GM21737 (cell line): Measurements from ENCODE around the gene TLR9.

Source experiments
- ATAC-seq: cut with Tn5 transposase; IDR thresholded peaks from one replicate; pipeline ENCODE4 v1.9.1; 2021; ENCODE audit warnings: mild to moderate bottlenecking, moderate library complexity; ENCODE audit not compliant: unreplicated experiment

Gene TLR9

DNA sequence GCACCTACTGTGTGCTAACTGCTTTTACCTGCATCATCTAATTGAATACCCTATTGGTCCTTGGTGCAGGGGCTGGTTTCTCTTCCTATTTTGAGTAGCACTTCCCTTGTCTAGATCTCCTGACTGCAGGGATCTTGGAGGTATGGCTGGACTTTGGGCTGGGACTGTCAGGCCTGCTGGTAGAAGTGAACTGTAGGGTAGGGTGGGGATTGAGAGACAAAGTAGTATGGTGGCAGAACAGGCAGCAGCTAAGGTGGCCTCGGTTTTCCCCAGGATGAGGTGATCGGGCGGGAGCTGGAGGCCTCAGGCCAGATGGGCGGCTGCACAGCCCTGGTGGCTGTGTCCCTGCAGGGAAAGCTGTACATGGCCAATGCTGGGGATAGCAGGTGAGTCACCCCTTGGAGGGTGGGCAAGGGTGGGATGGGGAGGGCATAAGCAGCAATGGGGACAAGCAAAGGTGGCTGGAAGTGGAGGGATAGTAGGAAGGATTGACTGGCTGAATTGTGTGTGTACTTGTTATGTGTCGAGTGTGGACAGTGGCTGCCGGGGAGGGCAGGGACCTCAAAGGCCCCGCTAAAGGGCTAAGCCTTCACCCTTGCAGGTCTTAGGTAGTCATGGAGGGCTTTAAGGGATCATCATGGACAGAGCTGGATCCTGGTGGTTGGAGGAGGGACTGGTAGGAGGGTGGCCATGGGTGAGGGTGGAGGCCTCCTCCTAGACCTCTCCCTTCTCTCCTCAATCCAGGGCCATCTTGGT lies 22.1 kb upstream of the TLR9 start:
- ATAC-seq: no peak

DNA sequence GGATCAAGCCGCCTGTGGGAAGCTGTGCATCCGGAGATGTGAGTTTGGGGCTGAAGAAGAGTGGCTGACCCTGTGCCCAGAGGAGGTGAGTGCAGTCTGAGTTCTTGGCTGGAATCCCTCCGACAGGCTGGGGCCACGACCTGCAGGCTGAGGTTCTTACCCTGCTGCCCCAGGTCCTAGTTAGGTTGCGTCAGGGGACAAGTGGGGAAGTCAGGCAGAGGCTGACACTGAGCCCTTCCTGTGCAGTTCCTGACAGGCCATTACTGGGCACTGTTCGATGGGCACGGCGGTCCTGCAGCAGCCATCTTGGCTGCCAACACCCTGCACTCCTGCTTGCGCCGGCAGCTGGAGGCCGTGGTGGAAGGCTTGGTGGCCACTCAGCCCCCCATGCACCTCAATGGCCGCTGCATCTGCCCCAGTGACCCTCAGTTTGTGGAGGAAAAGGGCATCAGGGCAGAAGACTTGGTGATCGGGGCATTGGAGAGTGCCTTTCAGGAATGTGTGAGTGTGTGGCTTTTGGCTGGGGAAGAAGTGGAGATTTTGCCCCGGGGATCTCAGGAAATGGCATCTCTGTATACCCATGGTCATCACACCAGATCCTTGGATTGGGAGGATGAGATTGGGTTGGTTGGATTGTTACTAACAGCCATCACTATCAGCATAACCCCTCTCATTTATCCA lies 21.4 kb upstream of the TLR9 start:
- ATAC-seq: no peak

GRCh38 chr3:52246264-52246620 lies 20.8 kb upstream of the TLR9 start:
- no peak for ATAC-seq

GRCh38 chr3:52245322-52246263 lies 20.1 kb upstream of the TLR9 start, which contains the start of gene PPM1M:
TSS of gene PPM1M (plus strand) at chr3:52245759. CDS start at chr3:52245825, 66 bp downstream.
- ATAC-seq: peak; percentile 28

DNA sequence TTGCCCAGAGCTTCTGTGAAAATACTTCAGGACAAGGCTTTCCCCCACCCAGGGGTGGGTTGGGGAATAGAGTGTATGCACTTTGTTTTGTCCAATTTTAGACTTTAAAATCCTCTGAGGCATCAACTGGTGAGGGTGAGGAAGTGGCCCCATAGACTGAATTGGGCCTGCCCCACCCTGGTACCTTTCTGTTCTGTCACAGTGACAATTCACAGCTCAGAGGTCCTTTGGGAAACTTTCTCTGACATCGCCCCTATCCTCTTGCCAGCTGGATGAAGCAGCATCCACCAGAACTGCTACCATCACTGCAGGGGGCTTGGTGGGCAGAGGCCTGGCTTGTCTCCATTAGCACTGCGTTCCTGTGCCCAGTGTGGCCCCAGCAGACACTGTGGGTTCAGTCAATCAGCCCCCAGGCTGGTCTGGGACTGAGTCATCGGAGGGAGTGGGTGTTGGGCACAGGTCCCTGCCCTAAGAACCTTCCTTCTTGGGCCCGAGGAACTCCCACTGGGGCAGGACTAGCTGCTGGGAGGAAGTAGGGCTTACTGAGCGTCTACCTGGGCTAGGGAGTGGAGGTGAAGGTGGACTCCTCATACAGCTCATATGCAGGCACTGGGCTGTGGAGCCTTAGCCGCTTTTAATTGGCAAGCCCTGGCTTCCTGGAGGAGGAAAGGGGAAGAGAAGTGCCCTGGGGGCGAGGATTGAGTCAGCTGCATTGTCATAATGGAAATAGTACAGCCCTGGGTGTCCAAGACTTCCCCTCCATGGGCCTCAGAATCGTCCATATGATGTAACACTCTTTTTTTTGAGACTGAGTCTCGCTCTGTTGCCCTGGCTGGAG lies 18.6 kb upstream of the TLR9 start:
- ATAC-seq: peak; percentile 38

DNA sequence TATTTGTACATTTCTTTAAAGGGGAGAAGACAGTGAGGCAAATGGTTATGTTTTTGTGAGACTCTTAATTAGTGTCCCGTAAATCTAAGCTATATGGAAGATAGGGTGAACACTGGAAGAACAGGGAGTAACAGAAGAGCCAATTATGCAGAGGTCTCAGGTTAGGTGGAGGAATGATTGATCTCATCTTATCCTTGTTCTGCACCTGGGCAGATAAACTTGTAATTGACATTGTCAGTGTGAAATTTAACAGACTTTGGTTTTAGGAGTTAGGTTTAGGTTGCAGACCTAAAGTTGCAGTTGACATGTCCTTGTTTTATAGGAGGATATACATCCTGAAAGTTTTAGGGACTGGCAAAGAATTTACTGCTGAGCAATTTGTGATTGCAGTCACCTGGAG lies 16.6 kb upstream of the TLR9 start:
- no peak for ATAC-seq

- ATAC-seq: no peak
Observed at GRCh38 chr3:52240886-52241370, 15.5 kb upstream of the TLR9 start.

DNA sequence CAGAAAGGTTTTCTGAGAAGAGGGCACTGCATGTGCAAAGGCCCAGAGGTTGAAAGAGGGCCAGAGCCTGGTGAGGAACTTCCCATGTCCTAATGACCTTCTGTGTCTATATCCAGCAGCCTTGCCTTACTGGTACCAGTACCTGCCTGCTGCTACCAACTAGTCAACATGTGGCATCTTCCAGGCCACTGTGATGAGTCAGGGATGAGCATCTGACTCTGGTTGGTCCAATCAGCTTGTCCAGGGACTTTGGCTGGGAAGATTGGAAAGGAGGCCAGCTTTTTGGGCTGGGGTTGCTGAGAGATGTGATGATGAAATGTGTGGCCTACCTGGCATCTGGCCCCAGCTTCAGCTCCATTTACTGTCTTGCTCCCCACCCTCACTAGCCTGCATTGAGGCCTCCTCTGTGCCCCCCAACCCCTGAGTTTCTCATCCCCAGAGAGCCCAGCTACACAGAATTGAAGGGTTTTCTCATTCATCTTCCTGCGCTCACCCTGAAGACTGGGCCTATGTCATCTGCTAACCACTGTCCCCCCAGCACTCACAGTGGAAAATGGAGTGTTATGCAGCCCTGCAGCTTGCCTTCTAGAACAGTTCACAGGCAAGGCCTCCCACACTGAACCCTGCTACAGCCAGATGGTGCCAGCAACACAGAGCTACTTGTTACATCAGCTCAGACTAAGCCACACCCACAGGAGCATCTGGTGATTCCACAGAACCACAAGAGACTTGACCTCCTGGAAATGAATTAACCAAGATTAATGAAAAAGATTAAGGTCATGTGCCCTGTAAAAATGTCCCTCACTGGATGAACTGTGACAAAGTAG lies 14.8 kb upstream of the TLR9 start:
- no peak for ATAC-seq

- ATAC-seq: peak; percentile 74
Observed at GRCh38 chr3:52238761-52239701, 13.6 kb upstream of the TLR9 start, which contains the start of gene TWF2. TSS of gene TWF2 (minus strand) at chr3:52239158. CDS start at chr3:52239016, 142 bp downstream.

GRCh38 chr3:52238193-52238760 lies 12.8 kb upstream of the TLR9 start:
- no peak for ATAC-seq

- ATAC-seq: no peak
Observed at GRCh38 chr3:52237657-52238172, 12.3 kb upstream of the TLR9 start.

- ATAC-seq: no peak
Observed at GRCh38 chr3:52237006-52237656, 11.7 kb upstream of the TLR9 start.

- ATAC-seq: no peak
Observed at GRCh38 chr3:52236424-52236886, 11.0 kb upstream of the TLR9 start.

GRCh38 chr3:52234516-52235447 lies 9.3 kb upstream of the TLR9 start:
- ATAC-seq: no peak

DNA sequence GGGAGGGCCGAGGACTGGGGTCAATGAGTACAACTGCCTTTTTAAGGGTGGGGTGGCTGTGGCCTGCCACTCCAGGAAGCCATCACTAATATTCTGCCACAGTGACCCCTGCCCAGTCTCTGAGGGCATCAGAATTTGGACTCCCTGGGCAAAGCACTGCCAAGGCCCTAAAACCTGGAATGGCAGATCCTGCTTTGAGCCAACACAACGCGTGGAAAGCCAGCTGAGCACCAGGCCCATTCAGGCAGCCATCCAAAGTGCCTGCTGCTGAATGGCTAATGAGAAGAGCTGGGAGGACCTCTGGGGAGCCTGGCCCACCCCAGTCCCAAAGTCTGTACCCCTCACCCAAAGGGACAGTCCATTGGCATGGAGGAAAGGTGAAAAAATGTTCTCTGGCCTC lies 8.5 kb upstream of the TLR9 start:
- ATAC-seq: no peak

GRCh38 chr3:52233108-52233591 lies 7.7 kb upstream of the TLR9 start:
- no peak for ATAC-seq
